ENCODE measurements around the gene EIPR1.

GRCh38 chr2:3305431-3305830 is 72.2 kb downstream of the EIPR1 start:
- no peak for TF ChIP-seq EZH2 (IDR thresholded peaks at IDR 0.05)
- no peak for TF ChIP-seq POLR2AphosphoS5 (IDR thresholded peaks at IDR 0.05; ENCODE audit: borderline replicate concordance, low read depth, low read length)
- TF ChIP-seq FOXP2 (optimal IDR thresholded peaks at IDR 0.05; ENCODE audit: control extremely low read depth, extremely low read length, insufficient read depth) = no peak

Measured in SK-N-MC (cell line).